ENCODE data around the gene SLC31A2. TPM values are rescaled to one million over a fixed set of nuclear protein-coding genes. Genes with fewer than 3 reads are reported as not detected.
A peak's percentile ranks its signal among the peaks of the same experiment; 100 is the strongest.

Gene SLC31A2
- total RNA-seq, 2 experiments from 2014 or later, result 2.7 to 3.2 TPM

DNA sequence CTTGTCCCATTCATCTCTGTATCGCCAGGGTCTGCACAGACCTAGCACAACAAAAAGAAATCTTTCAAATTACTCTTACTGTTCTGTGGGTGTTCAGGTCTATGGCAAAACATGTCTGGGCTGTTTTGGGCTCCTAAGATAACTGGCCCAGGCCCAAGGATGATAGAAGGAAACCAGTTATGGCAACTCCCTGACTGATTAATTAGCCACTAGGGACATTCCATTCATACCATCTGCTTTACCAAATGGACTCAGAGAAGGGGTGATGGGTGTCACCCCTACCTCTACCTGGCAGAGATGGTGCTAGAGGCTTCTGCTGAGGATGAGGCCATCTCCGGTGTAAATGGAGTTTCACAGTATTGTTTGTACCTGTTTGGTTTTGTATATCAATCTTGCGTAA, 1.9 kb downstream of the SLC31A2 start:
- no peak overlapping the region for H3K27ac Mint-ChIP-seq
- peak overlapping the region; percentile 73 for H3K4me3 Mint-ChIP-seq
- H3K36me3 Mint-ChIP-seq (ENCODE audit: low read depth), result no peaks in the 10 kb centered on the region
- H3K27me3 Mint-ChIP-seq, result no peaks in the 10 kb centered on the region
- ChIA-PET CTCF (no interaction called here), POLR2A (no interaction called here)
- no peaks in the 10 kb centered on the region for H3K9me3 Mint-ChIP-seq (ENCODE audit: low read depth)
- intact Hi-C loops (cut with DNase I, micrococcal nuclease), result loop anchor here in 1 of 2 experiments (5.0 kb wide), 1 partner anchor 195 kb away; the partner anchor contains the start of gene BSPRY
- no peak for DNase-seq
- no peak for ATAC-seq
- H3K4me1 Mint-ChIP-seq, result peaks cover 38% of the 10 kb centered on the region

DNA sequence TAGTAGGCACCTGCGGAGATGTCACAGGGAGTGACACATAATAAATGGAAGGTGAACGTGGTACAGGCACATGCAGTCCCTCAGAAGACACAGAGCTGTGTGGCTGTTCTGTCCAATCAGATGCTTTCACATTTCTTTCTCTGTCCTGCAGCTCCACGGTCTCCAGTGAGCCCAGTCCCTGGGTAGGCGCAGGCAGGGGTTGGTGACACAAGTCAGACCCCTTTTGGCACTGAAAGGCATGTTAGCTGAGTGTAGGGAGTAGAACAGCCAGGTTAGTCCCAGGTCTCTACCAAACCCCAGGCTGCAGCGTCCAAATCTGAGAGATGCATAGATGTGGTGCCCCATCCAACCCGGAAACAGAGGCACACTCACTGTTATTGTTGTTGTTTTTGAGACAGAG, 2.8 kb downstream of the SLC31A2 start:
- Mint-ChIP-seq H3K4me3 (no peak overlapping the region), H3K9me3 (ENCODE audit: low read depth) (no peaks in the 10 kb centered on the region), H3K36me3 (ENCODE audit: low read depth) (peaks cover 3% of the 10 kb centered on the region), H3K27me3 (no peaks in the 10 kb centered on the region), H3K4me1 (peaks cover 38% of the 10 kb centered on the region), H3K27ac (no peak overlapping the region)
- ChIA-PET CTCF (interaction anchor here (0.8 to 1.3 kb wide), 2 partner anchors 10 to 37 kb away, joined by 4 to 5 read pairs; no protein-coding TSS in a partner anchor), POLR2A (no interaction called here)
- DNase-seq (no peak), ATAC-seq (no peak)
- intact Hi-C loops (cut with DNase I, micrococcal nuclease), result loop anchor here in 1 of 2 experiments (5.0 kb wide), 1 partner anchor 194 kb away; the partner anchor contains the start of gene BSPRY

DNA sequence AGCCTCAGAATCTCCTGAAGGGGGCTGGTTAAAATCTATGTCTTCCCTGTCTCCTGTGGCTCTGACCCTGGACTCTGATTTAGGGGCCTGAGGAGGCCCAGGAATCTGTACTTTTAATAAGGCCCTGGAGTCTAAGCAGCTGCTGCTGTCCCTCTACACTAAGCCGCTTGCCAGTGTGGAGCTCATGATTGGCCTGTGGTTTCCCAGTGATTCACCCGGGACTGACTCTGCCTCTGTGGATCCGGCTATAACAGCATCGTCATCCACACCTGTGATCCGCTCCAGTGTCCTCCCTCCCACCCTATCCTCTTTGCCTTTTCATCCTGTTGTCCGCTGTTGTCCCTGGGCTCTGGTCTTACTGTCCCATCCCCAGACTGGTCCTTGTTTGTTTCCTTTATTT, 3.7 kb downstream of the SLC31A2 start:
- no peak for DNase-seq
- H3K27me3 Mint-ChIP-seq, result no peaks in the 10 kb centered on the region
- no peak overlapping the region for H3K4me3 Mint-ChIP-seq
- ChIA-PET CTCF (interaction anchor here (0.5 to 1.5 kb wide), 6 partner anchors 11 to 121 kb away, joined by 3 to 5 read pairs (median 4); partner anchors contain the start of genes CDC26 and PRPF4), POLR2A (no interaction called here)
- peaks cover 8% of the 10 kb centered on the region for H3K36me3 Mint-ChIP-seq (ENCODE audit: low read depth)
- no peak for ATAC-seq
- intact Hi-C loops (cut with DNase I, micrococcal nuclease), result loop anchor here in 1 of 2 experiments (5.0 kb wide), 1 partner anchor 193 kb away; the partner anchor contains the start of gene BSPRY
- peaks cover 38% of the 10 kb centered on the region for H3K4me1 Mint-ChIP-seq
- H3K27ac Mint-ChIP-seq, result no peak overlapping the region
- H3K9me3 Mint-ChIP-seq (ENCODE audit: low read depth), result no peaks in the 10 kb centered on the region

DNA sequence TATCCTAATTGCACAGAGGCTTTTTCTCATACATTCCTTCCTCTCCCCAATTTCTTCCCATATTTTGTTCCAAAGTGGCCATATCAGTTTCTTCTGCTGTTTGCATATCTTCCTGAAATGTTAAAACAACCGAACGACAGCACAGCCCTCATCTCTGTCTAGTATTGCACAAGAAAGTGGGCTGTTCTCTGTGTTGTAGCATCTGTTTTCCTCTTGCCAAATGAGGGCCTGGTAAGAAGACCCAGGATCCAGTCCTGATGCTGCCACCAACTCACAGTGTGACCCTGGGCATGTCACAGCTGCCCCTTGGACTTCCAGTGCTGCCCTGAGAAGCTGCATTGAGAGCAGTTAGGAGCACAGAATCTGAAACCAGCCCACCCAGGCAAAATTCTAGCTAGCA, 4.1 kb downstream of the SLC31A2 start:
- ChIA-PET POLR2A (no interaction called here), CTCF (interaction anchor here (0.5 to 1.5 kb wide), 6 partner anchors 11 to 404 kb away, joined by 3 to 5 read pairs (median 3); partner anchors contain the start of genes CDC26 and PRPF4)
- peaks cover 38% of the 10 kb centered on the region for H3K4me1 Mint-ChIP-seq
- peaks cover 8% of the 10 kb centered on the region for H3K36me3 Mint-ChIP-seq (ENCODE audit: low read depth)
- H3K9me3 Mint-ChIP-seq (ENCODE audit: low read depth), result no peaks in the 10 kb centered on the region
- peak overlapping the region; percentile 22 for H3K27ac Mint-ChIP-seq
- no peak overlapping the region for H3K4me3 Mint-ChIP-seq
- intact Hi-C loops (cut with DNase I, micrococcal nuclease), result loop anchor here in 1 of 2 experiments (5.0 kb wide), 1 partner anchor 192 kb away; the partner anchor contains the start of gene BSPRY
- no peak for DNase-seq
- H3K27me3 Mint-ChIP-seq, result no peaks in the 10 kb centered on the region
- no peak for ATAC-seq

DNA sequence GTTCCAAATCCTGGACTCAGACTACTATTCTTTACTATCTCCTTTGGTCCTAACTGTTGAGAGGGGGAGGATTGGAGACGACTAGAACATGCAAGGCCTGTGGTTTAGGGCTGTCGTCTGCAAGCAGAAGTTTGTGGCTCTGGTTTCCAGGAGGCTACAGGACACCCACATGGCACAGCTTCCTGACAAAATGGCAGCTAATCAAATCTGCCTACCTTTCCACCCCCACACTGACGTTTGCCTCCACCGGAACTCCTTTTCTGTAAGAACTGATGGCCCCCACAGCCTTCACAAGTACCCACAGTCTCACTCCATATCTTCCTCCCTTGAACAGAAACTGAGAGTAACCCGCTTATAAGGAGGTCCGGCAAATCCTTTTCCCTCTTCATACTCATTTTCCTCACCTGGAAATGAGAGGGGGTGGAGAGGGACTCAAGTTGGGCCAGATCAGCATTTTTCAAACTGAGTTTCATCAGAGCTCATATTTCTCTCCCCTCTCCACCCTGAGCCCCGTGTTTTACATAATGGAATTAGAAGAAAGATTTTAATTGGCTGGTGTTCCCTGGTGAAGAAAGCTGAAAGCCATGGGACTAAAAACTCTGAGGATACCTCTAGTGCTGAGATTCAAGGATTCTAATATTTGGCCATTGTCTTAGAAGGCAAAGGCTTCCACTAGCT, 5.2 kb downstream of the SLC31A2 start:
- Mint-ChIP-seq H3K4me1 (peaks cover 33% of the 10 kb centered on the region), H3K27me3 (no peaks in the 10 kb centered on the region), H3K27ac (peak overlapping the region; percentile 61), H3K9me3 (ENCODE audit: low read depth) (no peaks in the 10 kb centered on the region), H3K4me3 (no peak overlapping the region), H3K36me3 (ENCODE audit: low read depth) (peaks cover 12% of the 10 kb centered on the region)
- ATAC-seq, result peak; percentile 68
- ChIA-PET CTCF (interaction anchor here (0.9 to 1.2 kb wide), 3 partner anchors 21 to 119 kb away, joined by 3 to 4 read pairs (median 4); partner anchors contain the start of gene CDC26), POLR2A (interaction anchor here (0.8 kb wide), 1 partner anchor 65 kb away, joined by 3 read pairs; the partner anchor contains the start of genes FKBP15 and SLC31A1)
- intact Hi-C loops (cut with DNase I, micrococcal nuclease), result no loop called here
- DNase-seq, result peak; percentile 72

DNA sequence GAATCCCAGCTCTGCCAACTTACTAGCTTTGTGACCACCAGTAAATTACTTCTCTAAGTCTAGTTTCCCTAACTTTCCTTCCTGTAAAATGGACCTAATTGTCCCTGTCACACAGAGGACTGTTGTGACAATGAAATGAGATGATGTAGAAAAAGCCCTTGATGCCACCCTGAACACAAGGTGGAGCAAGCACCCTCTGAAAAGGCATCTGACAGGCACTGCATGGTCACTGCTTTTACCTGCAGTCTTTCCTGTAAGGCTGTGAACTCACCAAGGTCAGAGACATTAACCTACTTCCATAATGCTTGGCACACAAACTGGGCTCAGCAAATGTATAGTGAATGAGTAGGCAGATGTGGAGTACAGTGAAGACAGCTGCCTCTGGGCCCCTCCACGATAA, 6.1 kb downstream of the SLC31A2 start:
- Mint-ChIP-seq H3K27ac (peak overlapping the region; percentile 13), H3K9me3 (ENCODE audit: low read depth) (no peaks in the 10 kb centered on the region), H3K4me1 (peaks cover 28% of the 10 kb centered on the region), H3K36me3 (ENCODE audit: low read depth) (peaks cover 13% of the 10 kb centered on the region), H3K4me3 (no peak overlapping the region), H3K27me3 (no peaks in the 10 kb centered on the region)
- ChIA-PET CTCF (interaction anchor here (1.0 to 1.2 kb wide), 3 partner anchors 20 to 118 kb away, joined by 3 to 4 read pairs (median 4); partner anchors contain the start of gene CDC26), POLR2A (no interaction called here)
- no peak for ATAC-seq
- DNase-seq, result no peak
- intact Hi-C loops (cut with DNase I, micrococcal nuclease), result no loop called here

DNA sequence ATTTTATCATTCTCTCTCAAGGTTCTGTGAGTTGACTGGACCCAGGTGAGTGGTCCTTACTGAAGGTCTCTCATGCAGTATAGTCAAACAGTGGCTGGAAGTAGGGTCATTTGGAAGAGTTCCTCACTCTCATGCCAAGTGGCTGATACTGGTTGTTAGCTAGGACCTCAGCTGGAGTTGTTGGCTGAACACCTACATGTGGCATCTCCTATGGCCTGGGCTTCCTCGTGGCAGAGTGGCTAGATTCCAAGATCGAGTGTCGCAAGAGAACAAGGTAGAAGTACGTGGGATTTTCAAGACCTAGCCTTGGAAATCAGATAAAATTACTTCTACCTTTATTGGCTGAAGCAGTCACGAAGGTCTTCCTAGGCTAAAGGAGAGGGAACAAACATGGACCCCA, 7.6 kb downstream of the SLC31A2 start:
- DNase-seq, result no peak
- Mint-ChIP-seq H3K27me3 (no peaks in the 10 kb centered on the region), H3K9me3 (ENCODE audit: low read depth) (no peaks in the 10 kb centered on the region), H3K4me3 (no peak overlapping the region), H3K27ac (no peak overlapping the region), H3K36me3 (ENCODE audit: low read depth) (peaks cover 21% of the 10 kb centered on the region), H3K4me1 (peaks cover 19% of the 10 kb centered on the region)
- POLR2A ChIA-PET, result no interaction called here
- CTCF ChIA-PET, result interaction anchor here (0.6 to 1.4 kb wide), 3 partner anchors 16 to 168 kb away, joined by 3 to 4 read pairs (median 4); no protein-coding TSS in a partner anchor
- ATAC-seq, result no peak
- intact Hi-C loops (cut with DNase I, micrococcal nuclease), result no loop called here

DNA sequence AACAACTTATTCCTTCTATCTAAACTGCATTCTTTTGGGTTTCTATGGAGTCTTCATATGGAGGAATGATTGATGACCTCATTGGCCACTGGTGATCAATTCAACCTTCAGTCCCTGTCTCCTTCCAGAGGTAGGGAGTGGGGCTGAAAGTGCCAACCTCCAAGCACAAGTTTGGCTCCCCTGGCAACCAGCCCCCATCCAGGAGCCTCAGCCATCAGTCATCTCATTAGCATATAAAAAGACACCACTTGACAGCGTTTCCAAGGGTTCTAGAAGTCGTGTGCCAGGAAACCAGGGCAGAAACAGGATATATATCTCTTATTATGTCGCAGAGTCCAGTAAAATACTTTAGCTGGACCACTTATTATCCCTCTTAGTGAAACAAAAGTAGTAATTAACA, 9.8 kb downstream of the SLC31A2 start:
- CTCF ChIA-PET, result no interaction called here
- peaks cover 13% of the 10 kb centered on the region for H3K4me1 Mint-ChIP-seq

DNA sequence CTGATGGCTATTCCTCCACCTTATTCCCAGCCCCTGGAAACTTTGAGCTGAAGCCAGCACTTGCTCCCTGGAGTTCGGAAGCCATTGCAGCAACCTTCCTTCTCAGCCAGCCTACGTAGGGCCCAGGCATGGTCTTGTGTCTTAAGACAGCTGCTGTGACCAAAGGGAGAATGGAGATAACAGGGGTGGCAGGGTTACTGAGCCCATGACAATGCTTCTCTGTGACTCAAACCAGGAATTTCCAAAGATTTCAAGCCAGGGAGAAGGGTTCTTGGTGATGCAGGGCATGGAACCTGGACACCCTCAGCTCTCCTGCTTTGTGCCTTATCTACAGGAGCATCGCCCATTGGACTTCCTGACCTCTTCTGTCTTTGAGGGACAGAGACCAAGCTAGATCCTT, 12.2 kb downstream of the SLC31A2 start:
- CTCF ChIA-PET, result interaction anchor here (1.3 kb wide), 1 partner anchor 57 kb away, joined by 3 read pairs; no protein-coding TSS in a partner anchor
- DNase-seq (no peak), ATAC-seq (no peak)
- H3K9me3 Mint-ChIP-seq (ENCODE audit: low read depth), result no peaks in the 10 kb centered on the region
- H3K4me1 Mint-ChIP-seq, result no peaks in the 10 kb centered on the region
- no peak overlapping the region for H3K4me3 Mint-ChIP-seq
- intact Hi-C loops (cut with DNase I, micrococcal nuclease), result no loop called here
- H3K27me3 Mint-ChIP-seq, result no peaks in the 10 kb centered on the region
- POLR2A ChIA-PET, result no interaction called here
- peaks cover 45% of the 10 kb centered on the region for H3K36me3 Mint-ChIP-seq (ENCODE audit: low read depth)
- no peak overlapping the region for H3K27ac Mint-ChIP-seq

More for the DNA sequence above, 9.8 kb downstream of the SLC31A2 start:
- no peaks in the 10 kb centered on the region for H3K9me3 Mint-ChIP-seq (ENCODE audit: low read depth)
- H3K4me3 Mint-ChIP-seq, result no peak overlapping the region
- no peak for ATAC-seq
- no peaks in the 10 kb centered on the region for H3K27me3 Mint-ChIP-seq
- POLR2A ChIA-PET, result no interaction called here
- intact Hi-C loops (cut with DNase I, micrococcal nuclease), result no loop called here
- H3K27ac Mint-ChIP-seq, result peak overlapping the region; percentile 15
- no peak for DNase-seq
- peaks cover 30% of the 10 kb centered on the region for H3K36me3 Mint-ChIP-seq (ENCODE audit: low read depth)

DNA sequence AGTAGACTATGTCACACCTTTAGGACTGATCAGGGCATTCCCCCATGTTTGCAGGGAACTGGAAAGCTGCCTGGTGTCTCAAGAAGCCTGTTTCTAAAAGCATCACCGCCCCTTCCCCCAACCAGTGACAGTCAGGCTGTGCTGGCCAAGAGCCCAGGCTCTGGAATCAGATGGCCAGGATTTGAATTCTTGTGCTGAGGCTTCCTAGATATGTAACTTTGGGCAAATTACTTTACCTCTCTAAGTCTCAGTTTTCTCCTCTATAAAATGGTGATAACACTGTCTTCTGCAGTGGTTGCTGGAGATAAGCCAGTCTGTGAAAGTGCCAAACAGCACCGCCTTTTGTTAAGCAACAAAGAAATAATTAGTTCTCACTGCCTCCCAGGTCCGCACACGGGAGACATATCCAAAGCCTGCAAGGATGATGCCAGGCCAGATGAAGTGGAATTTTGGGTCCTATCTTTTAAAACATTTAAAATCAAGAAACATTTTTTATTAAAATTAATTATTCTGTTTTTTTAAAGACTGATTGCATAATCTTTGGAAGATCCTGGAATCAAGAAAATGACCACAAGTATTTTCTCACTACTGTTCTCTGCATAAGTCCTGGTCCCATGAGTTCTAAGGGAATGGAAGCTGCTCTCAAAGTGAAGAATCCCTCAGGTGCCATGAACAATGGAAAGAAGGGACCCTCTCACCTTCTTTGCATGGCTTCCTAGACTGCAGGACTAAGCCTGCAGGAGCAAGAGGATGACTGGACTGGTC, 13.9 kb downstream of the SLC31A2 start:
- DNase-seq (no peak), ATAC-seq (no peak)
- Mint-ChIP-seq H3K4me3 (no peak overlapping the region), H3K27me3 (no peaks in the 10 kb centered on the region), H3K27ac (no peak overlapping the region), H3K36me3 (ENCODE audit: low read depth) (peaks cover 51% of the 10 kb centered on the region), H3K9me3 (ENCODE audit: low read depth) (no peaks in the 10 kb centered on the region), H3K4me1 (no peaks in the 10 kb centered on the region)
- POLR2A ChIA-PET, result no interaction called here
- intact Hi-C loops (cut with DNase I, micrococcal nuclease), result no loop called here
- CTCF ChIA-PET, result interaction anchor here (1.0 kb wide), 1 partner anchor 9 kb away, joined by 3 read pairs; no protein-coding TSS in a partner anchor

DNA sequence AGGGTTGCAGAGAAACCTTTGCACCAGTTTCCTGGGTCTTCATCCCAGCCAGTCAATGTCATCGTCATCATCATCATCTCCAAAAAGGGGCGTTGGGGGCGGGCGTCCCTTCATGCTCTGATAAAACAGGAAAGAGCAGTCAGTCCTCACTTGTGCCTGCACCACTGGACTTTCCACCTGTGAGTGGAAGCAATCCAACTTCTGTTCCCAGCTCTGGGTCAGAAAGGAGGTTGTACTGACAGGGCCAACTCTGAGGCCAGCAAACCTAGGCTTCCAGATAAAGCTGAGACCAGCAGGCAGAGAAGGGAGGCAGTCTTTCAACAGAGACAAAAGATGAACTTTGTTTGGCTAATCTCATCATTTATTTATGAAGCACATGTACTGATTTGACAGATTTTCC, 15.2 kb downstream of the SLC31A2 start:
- no peak for DNase-seq
- intact Hi-C loops (cut with DNase I, micrococcal nuclease), result no loop called here
- Mint-ChIP-seq H3K27ac (no peak overlapping the region), H3K4me3 (no peak overlapping the region), H3K27me3 (no peaks in the 10 kb centered on the region), H3K9me3 (ENCODE audit: low read depth) (no peaks in the 10 kb centered on the region), H3K36me3 (ENCODE audit: low read depth) (peaks cover 53% of the 10 kb centered on the region), H3K4me1 (no peaks in the 10 kb centered on the region)
- ATAC-seq, result no peak
- POLR2A ChIA-PET, result no interaction called here
- CTCF ChIA-PET, result no interaction called here

All from activated CD4-positive, alpha-beta T cell treated with anti-CD3 and anti-CD28 coated beads for 36 hours (primary cell).